Stimulated activated CD4-positive, alpha-beta T cell treated with anti-CD3 and anti-CD28 coated beads, Interleukin-4, amount 100 ng/mL, for 24 hours (primary cell): Measurements from ENCODE around the gene OSBPL6.
"Not testable (repeated sequence)": the region's sequence is repeated elsewhere in the genome, so short reads cannot be mapped to it uniquely, and the experiment has no call there.

Experiments
- DNase-seq: peaks from one replicate; pipeline ENCODE4 v3.0.0-alpha.2; 2020

Gene OSBPL6

DNA sequence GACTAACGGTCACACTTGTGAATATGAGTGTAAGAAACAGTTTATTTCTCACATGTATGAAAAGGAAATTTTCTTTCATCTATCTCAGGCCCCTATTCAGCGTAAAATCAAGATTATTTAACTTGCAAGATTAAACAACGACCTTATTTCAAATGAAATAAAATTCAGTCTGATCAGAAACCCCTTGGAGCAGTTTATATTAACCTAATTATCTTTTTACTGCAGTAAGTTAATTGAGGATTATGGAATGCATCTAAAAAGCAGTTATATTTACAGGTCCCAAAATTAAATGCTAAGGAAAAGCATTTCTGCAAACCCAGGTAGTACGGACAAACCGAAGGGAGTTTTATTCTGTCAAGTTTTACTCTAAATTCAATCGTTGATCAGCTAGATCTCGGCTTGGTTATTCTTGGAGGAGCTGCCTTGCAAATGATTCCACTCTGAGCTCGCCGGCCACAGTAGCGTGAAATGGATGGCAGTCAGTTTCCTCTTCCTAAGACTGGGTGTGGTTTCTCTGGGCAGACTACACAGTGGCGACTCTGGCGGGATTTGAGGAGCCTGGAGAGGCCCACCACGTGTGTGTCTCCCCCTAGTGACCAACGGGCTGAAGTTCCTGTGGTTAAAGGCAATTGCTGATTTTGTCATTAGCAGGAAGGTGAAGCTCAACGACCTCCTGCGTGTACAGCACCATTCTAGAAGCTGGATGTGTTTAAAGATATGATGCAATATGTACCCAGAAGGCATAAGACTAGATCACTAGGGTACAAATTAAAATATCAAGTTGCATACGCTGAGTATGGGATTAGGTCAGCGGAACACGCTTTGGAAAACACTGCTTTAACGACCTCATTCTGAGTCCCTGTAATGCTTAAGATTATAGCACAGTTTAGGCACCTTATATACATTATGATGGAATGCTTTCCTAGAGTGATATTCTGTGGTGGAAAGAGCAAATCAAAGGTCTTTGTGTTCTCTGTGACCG is 220.2 kb downstream of the OSBPL6 start:
- DNase-seq: peak; percentile 83

DNA sequence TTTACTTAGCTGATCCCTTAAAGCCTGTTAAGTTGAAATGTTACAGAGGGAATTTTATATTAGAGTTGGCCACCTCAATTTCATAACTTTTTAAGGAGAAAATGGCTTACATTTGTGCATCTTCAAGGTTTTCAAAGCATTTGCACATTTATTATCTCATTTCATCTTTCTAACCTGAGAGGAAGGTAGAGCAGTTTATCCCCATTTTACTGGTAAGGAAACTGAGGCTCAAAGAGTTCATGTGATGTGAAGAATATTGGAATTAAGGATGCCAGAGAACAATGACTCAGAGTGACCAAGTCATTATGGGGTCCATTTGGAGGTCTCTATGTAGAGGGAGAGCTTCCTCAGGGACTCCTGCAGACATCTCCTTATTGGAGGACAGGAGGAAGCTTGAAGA is 221.7 kb downstream of the OSBPL6 start:
- no peak for DNase-seq

DNA sequence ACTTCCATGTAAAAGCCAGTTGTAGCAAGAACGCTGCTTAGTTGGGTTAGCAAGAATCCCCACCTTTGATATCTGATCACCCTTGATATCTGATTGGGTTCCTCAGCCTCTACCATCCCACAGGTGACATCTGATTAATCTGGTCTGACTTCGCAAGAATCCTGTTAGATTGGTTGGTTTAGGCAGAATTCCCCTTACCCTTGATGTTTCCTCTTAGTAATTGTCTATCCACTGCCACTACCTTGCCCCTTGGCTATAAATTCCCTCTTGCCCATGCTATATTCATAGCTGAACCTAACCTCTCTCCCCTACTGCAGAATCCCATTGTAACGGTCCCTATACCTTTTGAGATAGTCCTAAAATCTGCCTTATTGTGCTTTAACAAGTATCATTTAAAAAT is 223.6 kb downstream of the OSBPL6 start:
- DNase-seq: no peak

DNA sequence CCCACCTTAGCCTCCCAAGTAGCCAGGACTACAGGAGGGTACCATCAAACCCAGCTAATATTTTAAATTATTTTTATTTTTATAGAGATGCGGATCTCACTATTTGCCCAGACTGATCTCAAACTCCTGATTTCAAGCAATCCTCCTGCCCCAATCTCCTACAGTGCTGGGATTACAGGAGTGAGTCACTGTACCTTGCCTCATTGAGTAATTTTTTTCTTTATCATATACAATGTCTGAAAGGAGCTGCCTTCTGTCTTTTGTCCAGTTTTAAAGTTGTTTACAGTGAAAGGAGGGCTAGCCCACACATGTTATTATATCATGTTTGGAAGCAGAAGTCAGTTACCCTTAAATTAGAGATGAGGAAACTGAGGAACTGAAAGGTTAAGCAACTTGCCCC is 224.1 kb downstream of the OSBPL6 start:
- no peak for DNase-seq

DNA sequence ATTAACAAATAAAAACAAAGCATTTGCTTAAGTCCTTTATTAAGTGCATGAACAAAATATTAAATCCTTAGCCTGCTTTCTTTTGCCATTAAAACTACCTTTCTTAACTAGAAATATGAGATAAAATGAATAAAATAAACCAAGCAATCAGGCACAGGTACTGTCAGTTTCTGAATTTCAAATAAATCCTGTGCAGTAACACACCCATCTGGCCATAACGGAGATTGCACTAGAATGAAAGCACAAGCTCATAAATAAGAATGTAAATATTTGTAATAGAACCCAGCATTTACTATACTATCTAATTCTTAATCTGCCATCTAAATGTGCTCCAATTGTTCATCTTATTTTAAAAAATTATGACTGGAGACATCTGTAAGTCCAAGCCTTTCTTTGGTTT is 224.8 kb downstream of the OSBPL6 start:
- DNase-seq: no peak

DNA sequence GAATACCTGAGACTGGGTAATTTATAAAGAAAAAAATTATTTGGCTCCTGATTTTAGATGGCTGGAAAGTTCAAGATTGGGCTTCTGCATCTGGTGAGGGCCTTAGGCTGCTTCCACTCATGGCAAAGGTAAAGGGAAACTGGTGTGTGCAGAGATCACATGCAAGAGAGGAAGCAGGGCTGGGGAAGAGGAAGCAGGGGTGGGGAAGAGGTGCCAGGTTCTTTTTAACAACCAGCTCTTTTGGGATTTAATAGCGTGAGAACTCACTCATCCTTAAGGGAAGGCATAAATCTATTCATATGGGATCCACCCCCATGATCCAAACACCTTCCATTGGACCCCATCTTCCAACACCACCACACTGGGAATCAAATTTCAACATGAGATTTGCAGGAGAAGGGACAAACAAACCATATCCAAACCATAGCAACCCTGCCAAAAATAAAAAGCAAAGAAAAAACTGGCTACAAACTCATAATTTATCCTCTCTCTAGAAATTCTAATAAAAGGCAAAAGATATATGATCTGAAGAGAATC is 226.2 kb downstream of the OSBPL6 start:
- no peak for DNase-seq

DNA sequence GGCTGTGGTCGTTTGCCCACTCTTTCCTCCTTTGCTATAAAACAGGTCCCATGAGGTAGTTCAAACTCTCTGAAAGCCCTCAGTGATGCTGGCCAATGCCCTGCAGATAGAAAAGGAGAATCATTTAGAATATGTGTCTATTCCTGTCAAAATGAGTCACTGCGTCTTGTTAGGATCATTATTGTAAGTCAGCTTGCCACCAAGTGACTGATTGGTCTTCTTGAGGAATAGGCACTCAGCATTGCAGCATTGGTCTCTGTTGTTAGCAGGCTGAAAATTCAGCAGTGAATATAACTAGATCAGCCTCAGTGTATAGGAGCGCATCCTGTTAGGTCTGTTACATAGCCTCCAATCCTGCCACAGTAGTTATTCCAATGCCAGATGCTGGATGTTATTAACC is 227.8 kb downstream of the OSBPL6 start:
- no peak for DNase-seq

DNA sequence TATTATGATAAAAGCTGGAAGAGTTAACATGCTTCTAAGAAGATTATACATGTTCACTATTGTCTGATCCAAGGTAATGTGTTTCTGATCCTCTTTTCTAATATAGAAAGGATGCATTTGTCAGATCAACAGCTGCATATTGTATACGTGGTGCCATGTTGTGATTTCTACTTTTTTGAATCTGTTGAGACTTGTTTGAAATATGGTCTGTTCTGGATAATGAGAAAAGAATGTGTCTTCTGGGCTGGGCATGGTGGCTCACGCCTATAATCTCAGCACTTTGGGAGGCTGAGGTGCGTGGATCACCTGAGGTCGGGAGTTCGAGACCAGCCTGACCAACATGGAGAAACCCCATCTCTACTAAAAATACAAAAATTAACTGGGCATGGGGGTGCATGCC is 229.4 kb downstream of the OSBPL6 start:
- DNase-seq: not testable (repeated sequence)

DNA sequence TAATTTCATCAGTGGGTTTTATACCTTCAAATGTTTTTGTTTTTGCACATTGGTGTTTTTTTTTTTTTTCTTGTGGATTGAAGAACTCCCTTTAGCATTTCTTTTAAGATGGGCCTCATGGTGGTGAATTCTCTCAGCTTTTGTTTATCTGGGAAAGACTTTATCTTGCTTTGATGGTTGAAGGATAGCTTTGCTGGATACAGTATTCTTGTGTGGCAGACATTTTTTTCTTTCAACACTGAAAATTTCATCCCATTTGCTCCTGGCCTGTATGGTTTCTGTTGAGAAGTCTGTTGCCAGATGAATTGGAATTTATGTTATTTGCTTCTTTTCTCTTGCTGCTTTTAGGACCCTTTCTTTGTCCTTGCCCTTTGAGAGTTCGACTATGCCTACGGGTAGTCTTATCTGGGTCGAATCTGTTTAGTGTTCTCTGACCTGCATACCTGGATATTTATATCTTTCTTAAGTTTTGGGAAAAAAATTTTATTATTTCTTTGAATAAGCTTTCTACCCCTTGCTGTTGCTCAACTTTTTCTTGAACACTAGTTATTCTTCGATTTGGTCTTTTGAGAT is 231.0 kb downstream of the OSBPL6 start:
- no peak for DNase-seq

DNA sequence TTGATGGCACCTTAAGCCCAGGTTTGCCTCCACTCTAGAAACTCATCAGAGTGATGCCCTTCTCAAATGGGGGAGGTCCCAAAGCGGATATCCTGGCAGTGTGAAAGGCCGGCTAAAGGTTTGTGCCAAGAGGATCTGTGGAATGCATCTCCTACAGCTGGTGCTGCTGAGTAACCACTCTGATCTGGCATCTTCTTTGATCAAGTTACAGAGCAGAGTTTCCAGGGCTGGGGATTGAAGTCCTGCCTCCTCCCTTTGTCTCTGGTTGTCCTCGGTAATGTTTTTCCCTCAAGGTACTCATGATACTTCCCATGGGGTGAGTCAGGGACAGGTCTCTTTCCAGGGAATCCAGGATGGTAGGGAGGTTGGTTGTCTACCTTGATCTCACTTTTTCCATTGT is 232.1 kb downstream of the OSBPL6 start:
- DNase-seq: no peak

DNA sequence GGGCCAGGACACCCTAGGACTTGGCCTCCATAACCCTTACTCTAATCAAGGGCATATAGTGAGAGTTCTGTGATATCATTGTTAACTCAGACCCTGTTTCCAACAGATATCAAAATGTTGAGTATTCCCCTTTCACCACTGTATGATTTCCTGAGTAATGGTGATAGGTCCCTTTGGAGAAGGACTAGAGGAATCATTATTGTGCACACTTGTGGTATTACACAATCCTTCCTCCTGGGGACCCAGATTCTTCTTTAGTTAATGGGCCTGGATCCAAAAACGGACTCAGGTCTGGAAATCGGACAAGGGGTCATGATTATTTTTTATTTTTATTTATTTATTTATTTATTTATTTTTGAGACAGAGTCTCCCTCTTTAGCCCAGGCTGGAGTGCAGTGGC is 233.1 kb downstream of the OSBPL6 start:
- no peak for DNase-seq

DNA sequence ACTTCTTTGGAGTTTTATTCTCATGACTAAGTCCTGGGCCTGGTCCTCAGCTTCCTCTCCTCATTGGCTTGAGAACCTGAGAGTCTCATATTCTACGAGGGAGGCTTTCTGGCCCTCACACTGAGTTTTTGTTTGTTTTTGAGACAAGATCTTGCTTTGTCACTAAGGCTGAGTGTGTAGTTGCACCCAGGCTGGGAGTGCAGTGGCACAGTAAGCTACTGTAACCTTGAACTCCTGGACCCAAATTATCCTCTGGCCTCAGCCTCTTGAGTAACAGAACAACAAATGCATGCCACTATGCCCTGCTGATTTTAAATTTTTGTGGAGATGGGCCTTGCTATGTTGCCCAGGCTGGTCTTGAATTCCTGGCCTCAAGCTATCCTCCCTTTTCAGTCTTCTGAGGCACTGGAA is 234.1 kb downstream of the OSBPL6 start:
- no peak for DNase-seq

DNA sequence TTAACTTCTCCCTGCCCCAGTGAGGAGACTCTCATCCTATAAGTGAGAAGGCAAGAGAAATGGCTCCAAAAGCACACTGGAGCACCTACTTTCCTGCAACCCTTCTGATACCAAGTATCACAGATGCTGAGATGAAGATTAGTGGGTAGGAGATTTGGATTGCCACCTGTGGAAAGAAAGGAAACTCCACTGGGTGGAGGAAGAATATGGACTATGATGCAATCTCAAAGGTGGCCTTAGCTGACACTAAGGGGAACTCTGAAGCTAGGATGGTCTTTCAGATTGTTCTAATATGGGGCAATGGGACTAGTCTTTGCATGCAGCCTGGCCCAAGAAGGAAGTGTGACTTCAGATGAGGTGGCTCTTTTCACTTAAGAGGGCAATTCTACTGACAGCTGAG is 235.0 kb downstream of the OSBPL6 start:
- no peak for DNase-seq

DNA sequence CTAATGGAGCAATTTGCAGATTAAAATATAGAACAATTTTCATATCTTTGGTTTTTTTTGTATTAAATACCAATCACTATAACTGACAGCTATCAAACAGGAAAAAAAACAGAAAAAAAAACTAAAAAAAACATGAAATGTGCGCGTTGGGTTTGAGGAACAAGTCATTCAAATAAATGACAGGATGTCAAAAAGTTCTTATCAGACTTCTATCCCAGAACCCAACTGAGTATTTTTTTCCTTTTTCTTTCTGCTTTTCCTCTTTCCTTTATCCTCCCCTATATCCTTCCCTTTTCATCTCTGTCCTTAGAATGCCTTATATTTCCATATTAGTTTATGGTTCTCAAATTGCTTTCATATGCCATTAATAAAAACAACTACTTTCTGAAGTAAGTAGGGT is 242.3 kb downstream of the OSBPL6 start:
- no peak for DNase-seq

DNA sequence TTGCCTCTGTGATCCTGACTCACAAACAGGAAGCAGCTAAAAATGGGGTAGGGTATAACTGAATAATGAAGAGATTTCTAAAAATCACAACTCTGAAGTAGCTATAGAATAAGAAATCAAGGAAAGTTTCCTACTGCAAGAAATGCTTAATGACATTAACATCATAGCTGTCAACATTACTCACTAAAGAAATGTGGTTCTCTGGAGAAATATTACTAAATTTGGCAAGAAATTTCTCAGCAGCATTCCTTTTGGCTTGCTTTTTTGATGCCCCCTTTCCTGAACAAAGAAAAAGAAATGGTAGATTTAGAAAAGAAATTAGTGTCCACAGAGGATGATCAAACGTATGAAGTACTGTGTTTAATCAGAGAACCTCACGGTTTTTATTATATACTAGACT is 247.1 kb downstream of the OSBPL6 start:
- DNase-seq: no peak

DNA sequence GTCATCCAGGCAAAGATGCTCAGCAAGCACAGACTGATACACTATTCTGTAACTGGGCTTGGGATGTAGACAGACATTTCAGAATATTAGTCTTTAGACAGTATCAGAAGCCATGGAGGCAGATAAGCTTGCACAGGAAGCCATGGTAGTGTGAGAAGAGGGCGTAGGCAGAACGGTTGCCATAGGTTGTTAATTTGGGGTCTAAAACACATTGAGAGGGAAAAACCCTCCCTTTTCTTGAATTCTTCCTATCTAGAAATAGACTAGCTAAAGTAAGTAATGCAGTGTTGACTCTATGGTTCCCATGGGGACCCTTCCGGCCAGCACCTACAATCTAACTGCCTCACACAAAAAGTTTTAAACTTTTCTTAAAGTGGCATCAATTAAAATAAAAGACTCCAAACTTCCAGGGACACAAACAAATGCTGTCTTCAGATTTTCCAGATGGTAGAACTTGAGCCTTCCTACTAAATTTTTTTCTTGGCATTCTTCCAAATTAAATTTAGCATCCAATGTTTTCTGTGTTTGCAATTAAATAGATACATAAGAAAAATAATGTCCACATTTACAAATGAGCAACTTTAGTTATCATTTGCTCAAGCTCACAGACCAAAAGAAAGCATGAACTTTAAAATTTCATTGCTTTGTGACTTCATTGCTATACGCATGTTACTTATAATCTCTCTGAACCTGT is 254.8 kb downstream of the OSBPL6 start:
- DNase-seq: no peak

DNA sequence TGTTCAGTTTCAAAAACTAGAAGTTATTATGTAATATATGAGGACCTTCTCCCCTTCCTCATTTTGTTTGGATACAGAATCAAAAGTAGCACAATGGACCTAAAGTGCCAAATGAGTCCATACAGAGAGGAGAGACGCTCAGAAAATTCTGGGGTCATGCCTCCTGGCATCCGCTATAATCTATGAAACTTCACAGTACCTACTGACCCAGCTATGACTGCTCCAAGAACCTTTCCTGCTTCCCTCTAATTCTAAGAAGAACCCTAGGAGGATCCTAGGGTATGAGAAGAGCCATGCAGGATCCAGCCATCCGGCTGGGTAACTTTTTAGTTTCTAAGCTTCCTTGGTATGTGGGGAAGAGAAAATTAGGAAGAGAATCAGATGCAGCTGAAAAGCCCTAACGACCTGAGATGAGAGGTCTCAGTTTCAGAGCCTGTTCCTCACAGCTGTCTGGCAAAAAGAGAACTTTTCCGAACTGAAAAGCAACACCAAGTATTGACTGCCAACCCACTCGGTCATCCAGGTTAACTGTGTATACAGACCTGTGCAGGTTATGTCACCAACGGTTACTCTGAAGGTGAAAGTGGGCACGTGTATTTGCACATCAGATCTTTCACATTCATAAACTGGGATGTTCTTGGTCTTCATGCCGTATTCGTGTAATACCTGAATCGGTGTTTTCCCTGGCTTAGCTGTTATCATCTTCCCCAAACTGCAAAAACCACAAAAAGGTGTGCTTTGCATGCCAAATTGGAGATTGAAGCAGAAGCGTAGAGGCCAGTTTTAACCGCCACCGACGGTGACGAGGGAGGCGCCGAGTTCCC is 255.6 kb downstream of the OSBPL6 start:
- DNase-seq: no peak

DNA sequence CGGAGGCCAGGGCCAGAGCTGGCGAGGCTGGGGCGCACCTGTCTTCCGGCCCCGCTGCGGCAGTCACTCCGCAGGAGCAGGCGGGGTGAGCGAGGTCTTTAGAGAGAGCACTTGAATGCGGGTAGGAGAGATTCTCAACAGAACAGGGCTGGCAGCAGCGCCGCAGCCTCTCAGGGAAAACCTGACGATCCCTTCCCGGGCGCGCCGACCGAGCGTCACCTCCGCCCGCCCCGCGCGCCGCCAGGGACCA is 256.1 kb downstream of the OSBPL6 start:
- no peak for DNase-seq

DNA sequence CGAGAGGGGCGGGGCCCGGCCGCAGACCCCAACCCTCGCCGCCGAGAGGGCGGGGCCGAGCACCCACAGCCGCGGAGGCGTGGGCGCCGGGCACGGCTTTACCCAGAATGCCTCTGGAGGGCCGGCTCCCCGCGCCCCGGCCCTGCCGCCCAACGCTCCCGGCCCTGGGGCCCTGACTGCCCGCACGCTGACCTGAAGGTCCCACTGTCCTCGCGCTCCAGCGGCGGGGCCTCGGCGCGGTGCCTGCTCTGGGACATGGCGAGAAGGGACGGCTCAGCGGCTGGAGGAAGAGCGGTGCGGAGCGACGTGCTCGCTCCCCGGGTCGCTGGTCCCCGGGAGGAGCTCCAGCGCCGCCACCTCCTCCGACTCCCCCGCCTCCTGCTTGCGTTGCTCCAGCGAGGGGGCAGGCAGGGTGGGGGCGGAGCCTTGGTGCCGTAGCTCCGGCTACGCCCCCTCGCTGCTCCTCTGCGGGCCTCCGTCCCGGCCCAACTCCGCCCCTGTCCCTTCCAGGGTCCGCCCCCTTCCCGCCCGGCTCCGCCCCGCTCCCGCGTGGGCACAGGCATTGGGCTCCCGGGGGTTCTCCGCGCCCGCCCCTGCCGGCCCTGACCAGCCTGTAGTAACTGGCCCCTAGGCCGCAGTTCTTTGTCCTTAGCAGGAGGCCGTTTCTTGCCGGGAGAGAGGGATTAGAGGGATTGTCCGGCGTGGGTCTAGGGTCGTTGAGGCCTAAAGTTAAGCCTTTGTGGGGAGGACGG is 256.6 kb downstream of the OSBPL6 start, which contains the start of the genes PJVK and PRKRA:
TSS of gene PJVK (plus strand) at position 605 of the 752 bp plus-strand sequence. CDS start 2,032 bp downstream, outside the sequence.
TSS of gene PRKRA (minus strand) at position 402 of the 752 bp plus-strand sequence. CDS start at position 257, 145 bp downstream.
- peak; percentile 95 for DNase-seq

DNA sequence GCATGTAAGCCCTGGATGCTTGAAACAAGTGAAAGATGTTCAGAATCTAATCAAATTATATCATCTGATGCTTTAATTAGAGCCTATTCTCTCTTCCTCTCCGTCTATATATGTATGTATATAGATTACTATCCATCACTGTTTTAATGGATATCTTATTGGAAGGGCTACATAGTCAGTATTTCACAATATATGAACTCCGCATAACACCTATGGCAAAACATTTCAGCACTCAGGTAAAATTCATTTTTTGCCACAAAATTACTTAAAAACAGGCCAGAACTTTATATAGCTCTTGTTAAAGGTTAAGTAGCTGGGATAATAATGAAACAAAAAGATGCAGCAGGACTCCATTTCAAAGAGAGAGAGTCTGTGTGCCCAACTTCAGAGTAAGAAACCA is 258.0 kb downstream of the OSBPL6 start:
- no peak for DNase-seq
